Measurements from ENCODE around the gene ELL2.

DNA sequence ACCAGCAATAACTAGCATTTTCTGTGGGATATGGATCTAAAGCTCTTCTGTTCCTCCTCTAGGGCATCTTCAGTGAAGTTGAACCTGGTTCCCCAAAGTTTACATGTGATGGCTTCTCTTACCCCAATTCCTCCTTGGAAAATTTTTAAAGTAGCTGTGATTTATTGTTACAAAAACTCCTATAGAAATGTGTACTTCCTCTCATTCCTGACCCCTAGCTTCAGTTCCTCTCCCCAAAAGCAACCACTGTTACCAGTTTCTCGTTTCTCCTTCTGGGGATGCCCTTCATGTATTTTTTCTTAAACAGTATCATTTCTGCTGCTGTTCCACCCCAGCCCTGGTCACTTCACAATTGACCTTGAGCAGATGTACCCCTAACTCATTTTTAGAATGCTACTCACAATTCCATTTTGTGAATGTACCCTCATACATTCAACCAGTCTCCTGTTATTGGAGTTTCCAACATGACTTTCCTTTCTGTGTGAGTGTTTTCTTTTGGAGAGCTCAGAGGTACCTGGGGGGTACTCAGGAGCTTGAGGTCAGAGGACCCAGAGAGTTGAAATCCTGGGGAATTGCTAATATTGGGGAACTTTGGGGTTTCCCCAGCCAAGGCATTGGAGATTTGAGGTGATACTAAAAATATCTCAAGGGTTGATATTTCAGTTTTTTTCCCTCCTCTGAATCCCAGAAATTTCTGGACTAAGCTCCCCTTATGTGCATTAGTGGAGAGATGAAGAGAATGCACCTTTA, 120.5 kb downstream of the ELL2 start:
- TF ChIP-seq EZH2 (IDR thresholded peaks at IDR 0.05) (no peak), POLR2AphosphoS5 (IDR thresholded peaks at IDR 0.05; ENCODE audit: borderline replicate concordance, low read depth, low read length) (no peak), FOXP2 (optimal IDR thresholded peaks at IDR 0.05; ENCODE audit: control extremely low read depth, extremely low read length, insufficient read depth) (no peak)
